ENCODE data around the gene AKTIP.

GRCh38 chr16:53515811-53516210 lies 12.8 kb upstream of the AKTIP start:
- TF ChIP-seq POLR2AphosphoS5 (IDR thresholded peaks at IDR 0.05; ENCODE audit: low read depth, low read length) (no peak), CTCF (IDR thresholded peaks at IDR 0.05) (no peak)

Data from Panc1 (cell line).